Stimulated activated CD8-positive, alpha-beta memory T cell treated with anti-CD3 and anti-CD28 coated beads, Interleukin-12 subunit alpha, Interleukin-12 subunit beta, amount 100 ng/mL, for 1 hour (primary cell): ENCODE measurements around the gene EPC2.
"Not testable (repeated sequence)": the region's sequence is repeated elsewhere in the genome, so short reads cannot be mapped to it uniquely, and the experiment has no call there.

Experiments used
- DNase-seq: peaks from one replicate; pipeline ENCODE4 v3.0.0-alpha.2; 2020; ENCODE audit warnings: low read depth

EPC2 gene

DNA sequence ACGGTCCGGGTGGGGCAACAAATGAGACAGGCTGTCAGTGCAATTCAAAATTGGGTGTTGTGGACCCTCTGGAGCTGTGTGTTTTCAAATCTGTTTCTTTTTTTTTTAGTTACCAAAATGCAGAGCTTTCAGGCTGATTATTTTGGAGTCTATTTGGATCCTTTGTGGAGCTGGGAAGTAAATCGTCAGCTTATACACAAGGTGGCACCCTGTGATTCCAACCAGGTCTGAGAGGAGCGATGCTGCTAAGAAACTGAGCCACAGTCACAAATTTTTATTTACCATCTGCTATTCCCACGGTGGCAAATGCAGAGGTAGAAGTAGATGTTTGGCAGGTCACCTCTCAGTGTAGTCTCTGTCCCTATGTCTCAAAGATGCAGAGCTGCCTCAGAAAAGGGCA is 3.8 kb upstream of the EPC2 start:
- no peak for DNase-seq

DNA sequence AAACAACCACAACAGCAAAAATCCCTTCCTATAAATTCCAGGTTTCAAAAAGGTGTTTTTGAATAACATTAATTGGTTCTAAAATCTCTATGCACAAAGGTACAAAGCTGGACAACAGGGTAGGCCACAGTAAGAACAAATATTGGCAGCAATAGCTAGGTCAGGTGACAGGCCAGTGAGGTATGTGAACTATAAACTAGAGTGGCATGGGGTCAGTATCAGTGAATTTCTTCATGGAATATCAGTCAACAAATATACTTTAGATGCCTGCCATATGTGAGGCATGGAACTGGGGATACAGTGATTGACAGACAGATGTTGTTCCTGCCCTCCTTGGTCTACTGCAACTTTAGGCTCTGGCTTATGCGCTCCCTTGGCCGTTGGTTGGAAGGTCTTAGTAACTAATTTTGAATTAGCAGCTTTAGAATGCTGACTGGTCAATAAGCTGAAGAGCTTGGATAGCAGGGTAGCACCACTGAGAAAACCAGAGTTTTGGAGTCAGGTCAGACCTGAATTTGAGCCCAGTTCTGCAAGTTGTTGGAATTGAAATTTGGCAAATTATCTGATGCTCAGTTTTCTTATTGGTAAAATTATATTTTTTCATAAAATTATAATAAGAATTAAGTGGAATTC is 2.3 kb upstream of the EPC2 start:
- DNase-seq, result no peak

DNA sequence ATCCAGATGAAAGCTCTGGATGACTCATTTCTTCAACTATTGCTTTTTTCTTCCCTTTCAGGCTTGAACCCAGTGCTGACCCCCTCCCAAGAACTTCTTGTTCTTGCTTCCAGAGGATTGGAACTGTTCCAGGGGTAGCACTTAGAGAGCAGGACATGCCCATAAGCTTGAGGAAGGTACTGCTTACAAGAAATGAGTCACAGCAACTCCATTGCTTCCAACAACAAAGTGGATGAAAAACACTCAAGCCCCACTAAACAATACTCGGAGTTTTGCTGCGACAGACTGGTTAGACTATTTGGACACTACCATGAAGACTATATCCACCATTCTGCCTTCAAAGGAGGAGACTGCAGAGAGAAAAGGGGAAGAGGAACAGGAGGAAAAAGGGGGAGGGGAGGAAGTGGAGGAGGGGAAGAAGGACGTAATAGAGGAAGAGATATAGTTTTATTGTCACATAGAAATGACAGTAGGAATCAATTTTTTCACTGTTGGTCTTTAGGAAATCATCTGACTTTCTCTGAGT is 1.6 kb upstream of the EPC2 start:
- DNase-seq, result no peak

DNA sequence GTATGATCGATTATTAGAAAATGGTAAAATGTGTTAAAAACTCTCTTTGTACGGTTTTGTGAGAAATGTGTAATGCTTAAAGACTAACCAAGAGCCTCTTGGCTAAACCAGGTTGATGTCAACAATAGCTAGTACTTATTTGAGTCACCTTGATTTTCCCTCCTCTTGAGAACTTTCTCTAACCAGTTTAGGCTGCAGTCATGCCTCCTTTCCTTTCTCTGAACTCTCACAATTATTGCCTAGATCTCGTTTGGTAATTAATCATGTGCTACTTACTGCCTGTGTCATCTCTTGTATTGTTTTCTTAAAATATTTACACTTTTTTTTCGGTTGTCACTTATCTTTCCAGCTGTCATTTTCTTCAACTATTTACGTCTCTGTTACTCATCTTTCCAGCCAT is 1.1 kb upstream of the EPC2 start:
- no peak for DNase-seq

DNA sequence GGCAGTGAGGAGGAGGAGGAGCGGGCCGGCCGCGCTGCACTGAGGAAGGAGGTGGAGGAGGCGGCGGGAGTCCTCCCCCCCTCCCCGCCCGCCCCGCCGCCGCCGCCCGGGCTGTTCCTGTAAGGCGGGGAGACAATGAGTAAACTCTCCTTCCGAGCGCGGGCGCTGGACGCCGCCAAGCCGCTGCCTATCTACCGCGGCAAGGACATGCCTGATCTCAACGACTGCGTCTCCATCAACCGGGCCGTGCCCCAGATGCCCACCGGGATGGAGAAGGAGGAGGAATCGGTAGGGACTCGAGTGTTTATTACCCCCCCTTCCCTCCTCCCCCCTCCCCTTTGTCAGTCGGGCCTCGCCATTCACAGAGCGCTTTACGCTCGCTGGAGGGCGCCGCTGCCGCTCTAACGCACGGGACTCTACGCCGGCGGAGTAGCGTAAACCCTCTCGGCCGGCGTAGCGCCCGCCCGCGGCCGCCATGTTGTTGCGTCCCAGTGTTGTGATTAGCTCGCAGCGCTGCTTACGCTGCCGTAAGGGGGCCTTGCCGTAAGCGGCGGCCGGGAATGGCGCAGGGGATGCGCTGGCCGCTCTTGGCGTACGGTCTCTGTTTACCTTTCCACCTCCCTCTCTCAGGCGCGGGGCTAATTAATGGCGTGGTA is 460 bp downstream of the EPC2 start:
- DNase-seq, result peak; percentile 93

DNA sequence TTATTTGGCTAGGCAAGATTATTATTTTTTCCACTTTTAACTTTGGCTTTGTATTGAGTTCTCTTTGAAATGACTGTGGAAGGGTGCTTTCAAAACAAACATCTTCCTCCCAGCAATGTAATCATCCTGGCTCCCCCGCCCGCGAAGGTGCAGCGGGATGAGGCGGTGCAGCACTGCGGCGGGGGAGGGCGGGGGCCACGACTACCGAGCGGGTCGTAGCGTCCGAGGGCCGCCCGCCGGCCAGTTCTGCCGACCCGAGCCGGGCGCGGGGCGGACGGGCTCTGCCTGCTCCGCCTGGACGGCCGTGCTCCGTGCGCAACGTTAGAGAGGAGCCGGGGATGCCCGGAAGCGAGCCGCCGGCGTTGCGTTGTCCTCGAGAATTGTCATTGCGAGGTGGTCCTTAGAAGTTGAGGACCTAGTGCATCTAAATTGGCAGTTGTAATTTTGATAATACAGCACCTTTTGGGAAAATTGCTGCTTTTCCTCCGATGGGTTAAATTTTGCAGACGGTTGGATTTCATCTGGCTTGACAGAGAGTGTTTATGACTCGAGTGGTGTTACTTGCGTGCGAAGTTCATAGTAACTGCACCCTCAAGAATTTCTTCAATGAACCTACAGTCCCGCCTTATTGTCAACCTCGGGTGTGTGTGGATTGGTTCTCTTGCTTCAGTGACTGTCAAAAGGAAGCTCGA is 1.1 kb downstream of the EPC2 start:
- DNase-seq, result peak; percentile 32

DNA sequence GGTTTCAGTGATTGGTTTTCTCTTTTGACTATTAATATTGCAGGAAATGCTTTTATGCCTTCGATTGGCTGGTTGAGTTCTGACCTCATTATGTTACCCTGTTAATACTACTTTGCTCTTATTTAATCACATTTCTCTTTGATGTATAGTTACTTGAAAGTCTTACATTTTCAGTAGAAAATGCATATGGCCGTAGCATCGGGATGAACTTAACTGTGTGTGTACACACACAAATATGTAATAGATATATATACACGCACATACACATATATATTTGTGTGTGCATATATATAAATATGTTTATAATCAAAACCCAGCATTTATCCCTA is 1.6 kb downstream of the EPC2 start:
- DNase-seq, result no peak

DNA sequence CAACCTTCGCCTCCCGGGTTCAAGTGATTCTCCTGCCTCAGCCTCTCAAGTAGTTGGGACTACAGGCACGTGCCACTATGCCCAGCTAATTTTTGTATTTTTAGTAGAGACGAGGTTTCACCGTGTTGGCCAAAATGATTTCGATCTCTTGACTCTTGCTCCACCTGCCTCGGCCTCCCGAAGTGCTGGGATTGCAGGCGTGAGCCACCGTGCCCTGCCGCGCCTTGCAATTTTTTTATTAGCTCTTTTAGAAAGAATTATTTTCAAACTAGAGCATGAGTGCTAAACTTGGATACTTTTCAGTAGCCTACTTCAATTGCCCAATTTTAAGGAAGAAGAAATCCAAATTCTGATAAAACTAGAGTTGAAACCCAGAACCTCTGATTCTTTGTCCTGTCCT is 3.2 kb downstream of the EPC2 start:
- DNase-seq, result not testable (repeated sequence)

DNA sequence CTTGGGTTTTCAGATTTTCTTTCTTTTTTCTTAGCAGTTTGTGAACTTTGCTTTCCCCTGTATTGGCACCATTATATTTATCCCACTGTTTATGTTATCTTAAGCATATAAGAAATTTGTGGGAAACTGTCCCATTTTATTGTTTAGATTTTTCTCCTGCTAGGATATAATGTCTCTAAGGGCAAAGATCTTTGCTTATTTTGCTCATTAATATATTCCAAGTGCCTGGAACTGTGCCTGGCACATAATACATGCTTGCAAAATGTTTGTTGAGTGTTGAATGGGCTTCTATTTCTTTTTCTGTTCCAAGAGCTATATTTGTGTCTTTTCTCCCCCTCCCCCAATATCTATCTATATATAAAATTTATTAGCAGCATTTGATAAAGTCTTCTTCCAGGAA is 5.4 kb downstream of the EPC2 start:
- DNase-seq, result no peak

DNA sequence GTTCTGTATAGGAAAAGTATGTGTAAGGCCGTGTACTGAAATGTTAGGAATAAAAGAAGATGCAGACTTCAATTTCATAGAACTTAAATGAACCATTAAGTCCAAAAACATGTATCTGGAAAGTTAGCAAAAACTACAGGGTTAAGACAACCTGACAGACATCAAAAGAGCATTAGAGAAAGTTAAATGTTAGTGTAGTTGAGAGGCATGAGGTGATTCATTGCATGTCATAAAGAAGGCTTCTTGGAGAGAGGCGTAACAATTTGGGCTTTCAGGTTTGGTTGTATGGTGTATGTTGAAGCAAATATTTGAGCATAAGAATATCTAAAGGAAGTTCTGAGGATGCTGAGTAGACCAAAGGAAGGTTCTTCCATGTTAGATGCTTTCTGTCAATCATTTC is 6.3 kb downstream of the EPC2 start:
- DNase-seq, result no peak

DNA sequence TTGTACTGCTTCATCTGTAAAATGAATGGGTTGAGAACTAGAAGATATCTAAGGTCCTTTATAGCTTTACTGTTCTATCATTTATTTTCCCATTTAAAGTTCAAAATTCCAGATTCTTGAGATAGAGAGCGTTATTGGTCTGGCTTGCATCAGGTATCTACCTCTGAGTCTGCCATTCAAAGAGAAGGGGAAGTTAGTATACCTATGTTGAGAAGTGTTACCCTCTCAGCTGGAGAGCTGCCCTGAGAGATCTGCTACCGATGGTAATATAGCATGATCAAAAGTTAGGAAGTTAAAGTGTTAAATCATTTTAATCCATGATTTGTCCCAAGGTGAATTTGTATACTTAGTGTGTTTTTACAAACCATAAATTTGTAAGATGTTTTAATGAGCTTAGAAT is 7.4 kb downstream of the EPC2 start:
- DNase-seq, result no peak

DNA sequence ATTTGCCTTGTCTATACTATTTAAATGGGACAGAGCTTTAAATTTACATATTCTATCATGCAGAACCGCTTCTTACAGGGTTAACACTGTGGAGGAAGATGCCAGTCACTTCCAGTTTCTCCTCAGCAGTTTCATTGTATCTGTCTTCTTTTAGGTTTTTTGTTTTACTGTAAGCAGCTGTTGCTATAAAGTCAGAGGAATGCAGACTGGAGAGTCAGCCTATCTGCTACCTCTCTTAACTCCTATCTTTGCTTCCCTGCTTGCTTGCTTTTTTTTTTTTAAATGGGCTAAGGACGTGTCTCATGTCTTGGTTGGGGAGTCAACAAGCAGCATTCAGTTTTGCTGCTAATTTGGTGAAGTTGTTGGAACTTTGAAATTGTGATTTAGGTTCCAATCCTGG is 8.9 kb downstream of the EPC2 start:
- DNase-seq, result no peak

DNA sequence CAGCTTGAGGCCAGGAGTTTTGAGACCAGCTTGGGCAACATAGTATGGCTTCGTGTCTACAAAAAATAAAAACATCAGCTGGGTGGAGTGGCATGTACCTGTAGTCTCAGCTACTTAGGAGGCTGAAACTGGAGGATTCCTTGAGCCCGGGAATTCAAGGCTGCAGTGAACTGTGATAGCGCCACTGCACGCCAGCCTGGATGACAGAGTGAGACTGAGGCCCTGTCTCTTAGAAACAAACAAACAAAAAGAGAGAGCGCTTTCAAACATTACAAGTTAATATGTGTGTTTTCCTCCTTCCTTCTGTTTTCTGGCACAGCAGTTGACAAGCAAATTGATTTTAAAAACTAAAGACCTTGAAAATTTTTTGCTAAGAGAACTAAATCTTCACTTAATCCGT is 9.9 kb downstream of the EPC2 start:
- DNase-seq, result no peak

DNA sequence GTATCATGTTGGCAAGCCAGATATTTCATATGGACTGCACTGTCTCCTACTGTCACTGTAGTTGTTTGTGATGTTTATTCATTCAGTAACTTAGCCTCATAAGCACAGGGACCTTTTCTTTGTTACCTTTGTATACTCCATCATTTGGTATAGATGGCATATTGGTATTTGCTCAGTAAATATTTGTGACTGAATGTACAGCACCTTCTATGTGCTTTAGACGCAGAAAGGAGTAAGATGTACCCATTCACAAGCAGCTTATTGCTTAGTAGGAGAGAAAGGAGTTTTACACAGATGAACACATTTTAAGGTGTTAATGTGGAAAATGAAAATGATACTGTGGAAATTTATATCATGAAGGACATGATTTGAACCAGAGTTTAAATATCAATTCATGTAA is 12.0 kb downstream of the EPC2 start:
- no peak for DNase-seq

DNA sequence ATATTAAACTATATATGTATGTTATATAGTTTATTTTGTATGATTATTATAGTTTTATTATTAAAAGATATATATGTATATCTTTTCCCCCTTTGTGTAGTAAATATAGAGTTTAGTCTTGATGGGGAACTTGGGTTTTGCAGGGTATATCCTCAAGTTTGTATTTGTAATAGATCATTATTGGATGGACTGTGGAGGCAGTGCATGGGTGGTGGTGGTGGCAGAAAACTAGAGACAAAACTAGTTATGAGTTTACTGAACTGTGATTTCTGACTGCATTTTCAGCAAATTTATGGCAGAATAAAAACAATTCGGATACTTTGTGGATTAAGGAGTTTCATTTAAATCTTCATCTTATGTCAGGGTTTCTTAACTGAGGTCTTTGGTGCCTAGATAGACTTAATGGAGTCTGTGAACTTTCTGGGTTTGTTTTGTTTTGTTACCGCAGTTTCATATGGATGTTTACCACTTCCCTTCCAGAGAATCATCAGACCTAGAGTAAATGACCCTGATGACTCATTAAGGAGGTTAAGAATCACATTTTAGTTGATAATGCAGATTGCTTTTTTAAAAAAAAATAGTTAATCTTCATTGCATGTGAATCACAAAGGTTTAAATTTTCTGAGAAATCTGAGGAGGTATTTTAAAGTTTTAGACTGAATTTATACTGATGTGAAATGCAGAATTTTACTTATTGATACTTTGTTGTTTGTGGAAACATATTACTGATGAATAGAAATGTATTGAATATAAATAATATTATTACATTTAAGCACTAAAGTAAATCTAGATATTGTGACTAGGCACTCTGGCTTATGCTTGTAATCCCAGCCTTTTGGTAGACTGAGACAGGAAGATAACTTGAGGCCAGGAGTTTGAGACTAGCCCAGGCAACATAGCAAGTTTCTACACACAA is 14.5 kb downstream of the EPC2 start:
- DNase-seq, result no peak

DNA sequence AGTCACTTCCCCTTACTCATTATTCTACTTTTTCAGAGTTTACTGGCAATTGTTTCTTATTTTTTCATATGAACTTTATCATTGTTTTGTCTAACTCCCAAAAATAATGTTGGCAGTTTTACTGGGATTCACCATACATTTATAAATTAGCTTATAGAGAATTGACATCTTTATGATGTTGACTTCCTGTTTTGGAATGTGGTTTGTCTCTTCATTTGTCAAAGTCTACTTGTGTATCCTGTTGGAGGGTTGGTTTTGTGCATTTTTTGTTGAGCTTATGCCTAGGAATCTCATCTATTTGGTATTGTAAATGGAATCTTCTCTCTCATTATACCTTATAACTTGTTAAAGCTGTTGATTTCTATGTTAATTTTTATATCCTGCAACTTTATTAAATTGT is 16.4 kb downstream of the EPC2 start:
- no peak for DNase-seq

DNA sequence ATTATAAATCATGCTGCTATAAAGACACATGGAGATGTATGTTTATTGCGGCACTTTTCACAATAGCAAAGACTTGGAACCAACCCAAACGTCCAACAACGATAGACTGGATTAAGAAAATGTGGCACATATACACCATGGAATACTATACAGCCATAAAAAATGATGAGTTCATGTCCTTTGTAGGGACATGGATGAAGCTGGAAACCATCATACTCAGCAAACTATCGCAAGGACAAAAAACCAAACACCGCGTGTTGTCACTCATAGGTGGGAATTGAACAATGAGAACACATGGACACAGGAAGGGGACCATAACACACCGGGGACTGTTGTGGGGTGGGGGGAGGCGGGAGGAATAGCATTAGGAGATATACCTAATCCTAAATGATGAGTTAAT is 17.8 kb downstream of the EPC2 start:
- DNase-seq, result not testable (repeated sequence)

DNA sequence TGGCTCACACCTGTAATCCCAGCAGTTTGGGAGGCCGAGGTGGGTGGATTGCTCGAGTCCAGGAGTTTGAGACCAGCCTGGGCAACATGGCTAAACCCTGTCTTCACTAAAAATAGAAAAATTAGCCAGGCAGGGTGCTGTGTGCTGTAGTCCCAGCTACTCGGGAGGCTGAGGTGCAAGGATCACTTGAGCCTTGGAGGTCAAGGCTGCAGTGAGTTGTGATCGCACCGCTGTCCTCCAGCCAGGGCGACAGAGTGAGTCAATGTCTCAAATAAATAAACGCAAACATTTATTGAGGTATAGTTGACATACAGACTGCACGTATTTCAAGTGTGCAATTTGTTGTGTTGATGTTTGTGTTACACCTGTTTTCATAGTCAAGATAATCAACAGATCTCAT is 19.7 kb downstream of the EPC2 start:
- no peak for DNase-seq

DNA sequence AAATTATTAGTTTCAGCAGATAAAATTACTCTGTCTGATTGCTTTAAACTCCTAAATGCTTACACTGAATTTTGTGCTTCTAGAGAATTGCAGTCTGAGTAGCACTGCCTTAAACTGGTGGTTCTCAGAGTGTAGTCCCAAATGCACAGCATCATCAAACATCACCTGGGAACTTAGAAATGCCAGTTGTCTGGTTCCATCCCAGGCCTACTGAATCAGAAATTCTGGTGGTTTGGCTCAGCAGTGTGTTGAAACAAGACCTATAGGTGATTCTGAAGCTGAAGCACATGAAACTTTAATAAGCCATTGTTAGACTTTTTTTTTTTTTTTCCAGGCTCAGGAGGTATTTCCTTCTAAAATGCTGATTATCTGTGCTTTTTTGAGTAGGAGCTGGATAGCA is 22.0 kb downstream of the EPC2 start:
- no peak for DNase-seq

DNA sequence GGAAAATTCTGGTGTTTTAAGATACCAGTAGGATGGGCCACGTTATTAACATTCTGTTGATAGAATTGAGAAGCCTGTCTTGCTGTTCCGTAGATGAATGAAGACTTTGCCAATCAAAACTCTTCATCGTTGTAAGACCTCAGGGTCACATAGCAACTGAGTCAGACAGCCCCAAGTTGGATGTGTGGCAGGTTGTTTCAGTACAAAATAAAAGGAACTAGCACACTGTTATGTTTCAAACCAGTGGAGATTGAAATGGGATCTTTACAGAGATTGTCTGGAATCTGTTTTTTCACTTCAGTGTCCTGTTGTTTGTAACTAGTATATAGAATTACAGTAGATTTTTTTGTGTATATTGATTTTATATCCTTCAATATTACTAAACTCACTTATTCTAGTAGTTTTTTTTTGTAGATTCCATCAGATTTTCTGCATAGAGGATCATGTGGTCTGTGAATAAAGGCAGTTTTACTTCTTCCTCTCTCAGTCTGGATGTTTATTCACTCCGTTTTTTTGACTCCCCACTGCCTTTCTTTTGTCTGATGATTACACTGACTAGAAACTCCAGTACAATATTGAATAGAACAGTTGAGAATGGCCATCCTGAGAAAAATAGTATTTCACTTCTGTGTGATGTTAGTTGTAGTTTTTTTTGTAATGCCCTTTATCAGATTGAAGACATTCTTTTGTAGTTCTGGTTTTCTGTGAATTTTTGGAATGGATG is 22.7 kb downstream of the EPC2 start:
- DNase-seq, result no peak

DNA sequence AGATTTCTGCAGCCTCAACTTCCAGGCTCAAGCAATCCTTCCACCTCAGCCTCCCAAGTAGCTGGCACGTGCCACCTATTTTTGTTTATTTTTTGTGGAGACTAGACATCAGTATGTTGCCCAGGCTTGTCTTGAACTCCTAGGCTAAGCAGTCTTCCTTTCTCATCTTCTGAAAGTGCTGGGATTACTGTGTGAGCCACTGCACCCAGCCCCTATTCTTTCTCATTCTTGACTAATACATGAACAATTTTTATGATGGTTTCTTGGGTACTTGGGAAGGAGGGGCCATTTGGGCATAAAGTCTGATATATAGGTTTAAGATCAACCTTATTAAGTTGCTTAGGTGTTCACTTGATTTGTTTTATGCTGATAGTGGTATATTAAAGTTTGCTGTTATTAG is 26.2 kb downstream of the EPC2 start:
- DNase-seq, result no peak
